BLaER1 treated with 17β-estradiol and CSF1 and Interleukin-3, amounts not matched to agents 10 nM and 100 nM (cell line): Measurements from ENCODE around the gene CDK17.

Source experiments
- H3K27ac ChIP-seq, 11 experiments: shearing (Covaris generic); formaldehyde crosslinking; 2 replicates each; pipeline ENCODE4 v1.8.1; 2022
- H3K27me3 ChIP-seq, 11 experiments: shearing (Covaris generic); formaldehyde crosslinking; 2 replicates each; pipeline ENCODE4 v1.8.1; 2022
- H3K36me3 ChIP-seq, 11 experiments: shearing (Covaris generic); formaldehyde crosslinking; 2 replicates each; pipeline ENCODE4 v1.8.1; 2022
- H3K4me1 ChIP-seq, 10 experiments: shearing (Covaris generic); formaldehyde crosslinking; 2 replicates each; pipeline ENCODE4 v1.8.1; 2022
- H3K4me2 ChIP-seq, 11 experiments: shearing (Covaris generic); formaldehyde crosslinking; 2 replicates each; pipeline ENCODE4 v1.8.1; 2022
- H3K4me3 ChIP-seq, 10 experiments: shearing (Covaris generic); formaldehyde crosslinking; 2 replicates each; pipeline ENCODE4 v1.8.1; 2022
- H3K9ac ChIP-seq, 11 experiments: shearing (Covaris generic); formaldehyde crosslinking; 2 replicates each; pipeline ENCODE4 v1.8.1; 2022
- H3K9me3 ChIP-seq, 11 experiments: shearing (Covaris generic); formaldehyde crosslinking; replicated peaks in 1 of 11; 2 replicates each; pipeline ENCODE4 v1.8.1; 2022
- H4K20me1 ChIP-seq, 11 experiments: shearing (Covaris generic); formaldehyde crosslinking; 2 replicates each; pipeline ENCODE4 v1.8.1; 2022
- Cebpa-rat ChIP-seq, 11 experiments: shearing (Covaris generic); IDR thresholded peaks; 2 replicates each; pipeline ENCODE4 v1.8.1; 2022

CDK17 gene

DNA sequence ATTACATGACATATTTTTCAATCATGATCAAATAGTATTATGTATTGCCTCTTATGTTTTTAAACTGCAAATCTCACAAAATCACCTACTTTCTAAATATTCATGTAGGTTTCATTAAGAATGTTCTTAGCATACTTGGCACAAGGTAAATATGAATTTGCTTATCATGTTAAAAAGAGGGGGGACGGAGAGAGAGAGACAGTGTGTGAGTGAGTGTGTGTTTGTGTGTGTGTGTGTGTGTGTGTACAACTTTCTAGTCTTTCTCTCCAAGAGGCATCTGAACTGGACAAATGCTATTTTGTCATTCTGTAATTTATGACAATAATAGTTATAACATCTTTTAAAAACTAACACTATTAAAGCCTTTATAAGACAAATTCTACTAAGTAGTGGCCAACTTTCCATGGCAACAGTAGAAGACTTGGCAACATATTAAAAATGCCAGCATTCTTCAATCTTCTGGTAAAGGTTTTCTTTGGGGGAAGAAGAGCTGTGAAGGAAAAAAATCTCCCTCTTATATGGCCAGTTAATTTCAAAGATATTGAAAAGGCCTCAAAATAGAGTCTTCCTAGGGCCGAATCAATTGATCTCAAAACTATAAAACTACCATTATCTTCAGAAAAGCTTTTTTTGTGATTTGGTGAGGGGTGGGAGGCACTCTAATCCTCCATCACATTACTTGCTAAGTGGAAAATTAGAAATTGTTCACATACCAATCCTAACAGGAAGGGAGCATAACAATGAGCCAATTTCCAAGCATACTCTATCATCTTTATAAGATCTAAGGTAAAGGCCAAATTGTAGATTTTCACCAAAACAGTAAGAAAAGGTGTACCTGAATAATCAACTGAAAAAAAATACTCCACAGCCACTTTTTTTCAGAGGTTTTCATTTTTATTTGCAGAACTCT, 28.2 kb downstream of the CDK17 start:
- H3K9ac ChIP-seq = no peak overlapping the region
- H3K9me3 ChIP-seq = 0 out of 22 replicates have a peak, but pooled peaks cover 0 to 4% (median 0%) of the 10 kb centered on the region in 11 experiments
- no peak overlapping the region for H3K4me2 ChIP-seq
- TF ChIP-seq Cebpa-rat (IDR thresholded peaks at IDR 0.05) = no peak
- H4K20me1 ChIP-seq = peaks cover 58 to 100% (median 95%) of the 10 kb centered on the region in 11 experiments
- peaks cover 4 to 49% (median 16%) of the 10 kb centered on the region in 10 experiments; a peak in 16 of 20 replicates for H3K4me1 ChIP-seq
- H3K36me3 ChIP-seq = peaks cover 0 to 15% (median 0%) of the 10 kb centered on the region in 11 experiments; a peak in 4 of 22 replicates
- H3K27me3 ChIP-seq = no peaks in the 10 kb centered on the region
- no peak overlapping the region for H3K27ac ChIP-seq
- H3K4me3 ChIP-seq = no peak overlapping the region

DNA sequence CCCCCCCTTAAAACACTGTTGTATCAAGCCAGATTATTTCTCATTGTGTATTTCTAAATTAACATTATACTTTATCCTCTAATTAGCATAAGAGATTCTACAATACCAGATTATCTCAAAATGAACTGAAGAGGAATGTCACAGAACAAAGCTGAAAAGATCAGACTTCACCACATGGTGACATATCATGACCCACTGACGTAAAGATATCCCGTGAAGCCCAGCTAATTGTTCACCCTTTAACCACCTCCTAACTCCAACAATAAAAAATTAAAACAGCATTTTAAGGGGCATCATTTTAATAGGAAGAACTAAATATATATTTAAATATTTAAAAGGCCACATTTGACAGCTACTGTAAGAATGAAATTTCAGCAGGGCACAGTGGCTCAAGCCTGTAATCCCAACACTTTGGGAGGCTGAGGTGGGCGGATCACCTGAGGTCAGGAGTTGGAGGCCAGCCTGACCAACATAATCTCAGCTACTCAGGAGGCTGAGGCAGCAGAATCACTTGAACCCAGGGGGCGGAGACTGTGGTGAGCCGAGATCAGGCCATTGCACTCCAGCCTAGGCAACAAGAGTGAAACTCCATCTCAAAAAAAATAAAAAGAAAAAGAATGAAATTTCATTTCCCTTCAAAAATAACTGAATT, 29.0 kb downstream of the CDK17 start:
- peaks cover 4 to 41% (median 13%) of the 10 kb centered on the region in 10 experiments; a peak in 16 of 20 replicates for H3K4me1 ChIP-seq
- H3K9me3 ChIP-seq = peaks cover 0 to 8% (median 0%) of the 10 kb centered on the region in 11 experiments; a peak in 1 of 22 replicates
- no peak overlapping the region for H3K9ac ChIP-seq
- peaks cover 0 to 18% (median 0%) of the 10 kb centered on the region in 11 experiments; a peak in 4 of 22 replicates for H3K36me3 ChIP-seq
- H3K27ac ChIP-seq = no peak overlapping the region
- no peak overlapping the region for H3K4me3 ChIP-seq
- H3K4me2 ChIP-seq = no peak overlapping the region
- no peak for TF ChIP-seq Cebpa-rat (IDR thresholded peaks at IDR 0.05)
- H3K27me3 ChIP-seq = no peaks in the 10 kb centered on the region
- H4K20me1 ChIP-seq = peaks cover 58 to 100% (median 95%) of the 10 kb centered on the region in 11 experiments

DNA sequence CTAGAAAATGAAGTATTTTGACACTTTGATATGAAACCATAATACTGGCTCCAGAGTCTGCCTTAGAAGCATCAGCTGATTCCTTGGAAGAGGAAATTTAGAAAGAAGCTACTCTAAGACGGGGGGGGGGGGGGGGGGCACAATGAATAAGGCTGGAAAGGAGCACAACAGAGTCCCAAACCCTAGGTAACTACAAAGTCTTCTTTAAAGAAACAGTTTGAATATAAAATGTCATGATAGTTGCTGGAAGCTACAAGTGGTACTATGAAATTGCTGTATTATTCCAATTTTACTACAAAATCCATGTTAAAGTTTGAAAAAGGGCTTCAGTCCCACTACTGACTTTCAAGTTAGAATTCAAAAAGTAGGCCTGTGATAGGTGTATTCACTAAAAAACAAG, 31.6 kb downstream of the CDK17 start:
- H3K9me3 ChIP-seq = peaks cover 0 to 11% (median 0%) of the 10 kb centered on the region in 11 experiments; a peak in 3 of 22 replicates
- H3K36me3 ChIP-seq = peaks cover 0 to 24% (median 4%) of the 10 kb centered on the region in 11 experiments; a peak in 6 of 22 replicates
- peak overlapping the region in 5 of 11 experiments; percentile 33 to 70 (median 55); a peak in 7 of 22 replicates for H3K4me2 ChIP-seq
- peaks cover 43 to 97% (median 91%) of the 10 kb centered on the region in 11 experiments; a peak in 21 of 22 replicates for H4K20me1 ChIP-seq
- H3K4me1 ChIP-seq = peaks cover 4 to 19% (median 7%) of the 10 kb centered on the region in 10 experiments; a peak in 15 of 20 replicates
- no peak overlapping the region for H3K4me3 ChIP-seq
- no peak overlapping the region for H3K27ac ChIP-seq
- no peaks in the 10 kb centered on the region for H3K27me3 ChIP-seq
- no peak for TF ChIP-seq Cebpa-rat (IDR thresholded peaks at IDR 0.05)
- H3K9ac ChIP-seq = no peak overlapping the region

DNA sequence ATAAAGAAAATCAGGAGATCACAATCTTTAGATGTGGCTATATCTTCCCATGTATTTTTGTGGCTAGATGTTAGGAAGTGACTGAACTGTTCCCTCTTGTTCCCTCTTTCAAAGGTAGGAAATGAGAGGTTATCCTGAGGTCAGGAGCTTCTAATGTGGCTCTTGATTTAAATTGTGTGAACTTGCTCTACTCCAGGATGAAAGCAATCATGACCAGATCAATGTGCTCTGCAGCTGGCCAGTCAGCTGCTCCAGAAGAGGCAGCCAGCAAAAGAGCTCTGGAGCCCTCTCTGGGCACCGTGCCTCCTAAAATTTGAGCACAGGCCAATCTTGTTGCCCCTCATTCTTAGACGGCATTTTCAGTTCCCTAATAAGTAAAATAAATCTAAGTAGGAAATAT, 32.0 kb downstream of the CDK17 start:
- H3K27me3 ChIP-seq = no peaks in the 10 kb centered on the region
- no peak overlapping the region for H3K9ac ChIP-seq
- no peak overlapping the region for H3K27ac ChIP-seq
- peaks cover 0 to 11% (median 0%) of the 10 kb centered on the region in 11 experiments; a peak in 3 of 22 replicates for H3K9me3 ChIP-seq
- no peak overlapping the region for H3K4me3 ChIP-seq
- no peak for TF ChIP-seq Cebpa-rat (IDR thresholded peaks at IDR 0.05)
- H3K4me1 ChIP-seq = peaks cover 4 to 19% (median 7%) of the 10 kb centered on the region in 10 experiments; a peak in 15 of 20 replicates
- H4K20me1 ChIP-seq = peaks cover 39 to 97% (median 91%) of the 10 kb centered on the region in 11 experiments; a peak in 20 of 22 replicates
- H3K36me3 ChIP-seq = peaks cover 0 to 24% (median 4%) of the 10 kb centered on the region in 11 experiments; a peak in 6 of 22 replicates
- peak overlapping the region in 6 of 11 experiments; percentile 33 to 70 (median 55); a peak in 11 of 22 replicates for H3K4me2 ChIP-seq

DNA sequence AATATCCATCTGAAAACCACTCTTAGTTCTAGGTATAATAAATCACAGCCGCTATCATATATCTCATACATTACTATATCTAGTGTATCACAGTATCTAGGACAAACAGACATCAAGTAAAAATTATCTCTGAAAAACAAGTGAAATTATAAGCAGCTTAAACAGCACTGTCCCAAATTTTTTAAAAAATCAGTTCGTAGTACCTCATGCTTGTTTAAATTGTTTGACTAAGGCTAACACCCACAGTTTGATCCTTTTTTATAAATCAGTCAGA, 33.9 kb downstream of the CDK17 start:
- Histone ChIP-seq H3K4me1 (peaks cover 4 to 36% (median 10%) of the 10 kb centered on the region in 10 experiments; a peak in 16 of 20 replicates), H3K4me2 (no peak overlapping the region), H3K27ac (no peak overlapping the region), H3K36me3 (peaks cover 0 to 21% (median 3%) of the 10 kb centered on the region in 11 experiments; a peak in 6 of 22 replicates), H3K4me3 (no peak overlapping the region), H3K9me3 (peaks cover 0 to 11% (median 0%) of the 10 kb centered on the region in 11 experiments; a peak in 3 of 22 replicates), H3K9ac (no peak overlapping the region), H4K20me1 (peaks cover 30 to 97% (median 90%) of the 10 kb centered on the region in 11 experiments; a peak in 20 of 22 replicates), H3K27me3 (no peaks in the 10 kb centered on the region)
- TF ChIP-seq Cebpa-rat (IDR thresholded peaks at IDR 0.05) = no peak

DNA sequence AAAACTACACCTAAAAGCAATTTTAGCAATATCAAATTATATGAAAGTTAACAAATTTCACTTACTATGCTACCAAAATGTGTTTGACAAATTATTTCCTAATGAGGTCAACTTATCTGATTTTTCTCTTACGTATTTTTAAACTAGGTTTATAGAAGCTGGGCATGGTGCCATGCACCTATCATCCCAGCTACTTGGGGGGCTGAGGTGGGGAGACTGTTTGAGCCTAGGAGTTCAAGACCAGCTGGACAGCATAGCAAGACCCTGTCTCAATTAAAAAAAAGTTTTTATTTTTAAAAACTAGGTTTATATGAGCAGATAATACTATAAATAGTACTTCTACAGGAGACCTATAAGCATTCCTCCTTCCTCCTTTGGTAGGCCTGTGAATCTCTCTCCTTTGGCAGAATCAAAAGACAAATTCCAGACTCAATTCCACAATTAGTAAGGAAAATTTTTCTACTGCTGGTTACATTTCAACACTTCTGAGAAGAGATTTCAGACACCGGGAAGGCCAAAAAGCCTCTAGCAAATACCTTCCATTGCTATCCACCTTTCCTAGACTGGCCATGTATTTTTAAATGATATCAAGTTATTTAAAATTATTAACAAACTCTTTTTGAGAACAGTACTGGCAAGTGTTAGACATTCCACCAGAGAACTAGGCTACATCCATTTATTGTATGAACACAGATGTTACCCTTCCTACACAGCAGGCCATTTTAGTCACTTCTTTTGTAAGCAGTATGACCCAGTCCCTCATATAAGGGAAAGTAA, 34.4 kb downstream of the CDK17 start:
- H3K9ac ChIP-seq = no peak overlapping the region
- H3K36me3 ChIP-seq = peaks cover 0 to 16% (median 3%) of the 10 kb centered on the region in 11 experiments; a peak in 5 of 22 replicates
- no peak overlapping the region for H3K4me2 ChIP-seq
- no peak for TF ChIP-seq Cebpa-rat (IDR thresholded peaks at IDR 0.05)
- H3K9me3 ChIP-seq = peaks cover 0 to 11% (median 0%) of the 10 kb centered on the region in 11 experiments; a peak in 3 of 22 replicates
- peaks cover 30 to 97% (median 90%) of the 10 kb centered on the region in 11 experiments; a peak in 20 of 22 replicates for H4K20me1 ChIP-seq
- H3K27ac ChIP-seq = no peak overlapping the region
- peaks cover 4 to 40% (median 14%) of the 10 kb centered on the region in 10 experiments; a peak in 16 of 20 replicates for H3K4me1 ChIP-seq
- no peak overlapping the region for H3K4me3 ChIP-seq
- H3K27me3 ChIP-seq = no peaks in the 10 kb centered on the region

DNA sequence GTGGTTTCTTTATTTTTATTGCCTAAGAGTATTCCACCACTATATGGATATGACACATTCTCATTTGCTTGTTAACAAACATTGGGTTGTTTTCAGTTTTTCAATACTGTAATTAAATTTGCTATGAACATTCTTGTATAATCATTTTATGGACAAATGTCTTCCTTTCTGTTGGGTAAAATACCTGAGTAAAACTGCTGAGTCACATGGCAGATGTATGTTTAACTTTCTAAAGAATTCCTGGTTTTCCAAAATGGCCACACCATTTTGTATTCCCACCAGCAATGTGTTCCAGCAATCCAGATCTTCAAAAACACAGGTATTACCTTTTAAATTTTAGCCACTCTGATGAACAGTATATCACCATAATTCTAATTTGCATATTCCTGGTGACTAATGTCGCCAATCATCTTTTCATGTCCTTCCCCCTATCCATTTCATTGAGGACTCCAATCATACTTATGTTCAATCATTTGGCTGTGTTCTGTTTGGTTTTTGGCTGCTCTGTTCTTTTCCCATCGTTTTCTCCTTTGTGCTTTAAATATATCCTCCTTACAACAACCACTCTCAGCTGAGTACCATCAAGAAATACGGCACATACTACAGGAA, 36.0 kb downstream of the CDK17 start:
- peaks cover 26 to 96% (median 88%) of the 10 kb centered on the region in 11 experiments; a peak in 19 of 22 replicates for H4K20me1 ChIP-seq
- peaks cover 0 to 10% (median 0%) of the 10 kb centered on the region in 11 experiments; a peak in 5 of 22 replicates for H3K36me3 ChIP-seq
- peaks cover 4 to 38% (median 14%) of the 10 kb centered on the region in 10 experiments; a peak in 16 of 20 replicates for H3K4me1 ChIP-seq
- H3K4me2 ChIP-seq = no peak overlapping the region
- no peak overlapping the region for H3K4me3 ChIP-seq
- peaks cover 0 to 11% (median 0%) of the 10 kb centered on the region in 11 experiments; a peak in 3 of 22 replicates for H3K9me3 ChIP-seq
- no peak for TF ChIP-seq Cebpa-rat (IDR thresholded peaks at IDR 0.05)
- no peak overlapping the region for H3K27ac ChIP-seq
- no peaks in the 10 kb centered on the region for H3K27me3 ChIP-seq
- no peak overlapping the region for H3K9ac ChIP-seq
